GM23248 (cell line): Measurements from ENCODE around the gene TPO.

ENCODE experiments used
- EZH2 ChIP-seq: fragments of 200-600 bp; sonication (generic); IDR thresholded peaks from 2 replicates; pipeline ENCODE4 v1.6.1; 2018; ENCODE audit warnings: antibody characterized with exemption, mild to moderate bottlenecking; ENCODE audit not compliant: insufficient read depth, poor library complexity, severe bottlenecking
- EZH2phosphoT487 ChIP-seq: fragments of 200-600 bp; sonication (generic); IDR thresholded peaks from 2 replicates; pipeline ENCODE4 v1.6.1; 2018; ENCODE audit warnings: antibody characterized with exemption, moderate library complexity, mild to moderate bottlenecking, low read depth; ENCODE audit not compliant: insufficient read depth

DNA sequence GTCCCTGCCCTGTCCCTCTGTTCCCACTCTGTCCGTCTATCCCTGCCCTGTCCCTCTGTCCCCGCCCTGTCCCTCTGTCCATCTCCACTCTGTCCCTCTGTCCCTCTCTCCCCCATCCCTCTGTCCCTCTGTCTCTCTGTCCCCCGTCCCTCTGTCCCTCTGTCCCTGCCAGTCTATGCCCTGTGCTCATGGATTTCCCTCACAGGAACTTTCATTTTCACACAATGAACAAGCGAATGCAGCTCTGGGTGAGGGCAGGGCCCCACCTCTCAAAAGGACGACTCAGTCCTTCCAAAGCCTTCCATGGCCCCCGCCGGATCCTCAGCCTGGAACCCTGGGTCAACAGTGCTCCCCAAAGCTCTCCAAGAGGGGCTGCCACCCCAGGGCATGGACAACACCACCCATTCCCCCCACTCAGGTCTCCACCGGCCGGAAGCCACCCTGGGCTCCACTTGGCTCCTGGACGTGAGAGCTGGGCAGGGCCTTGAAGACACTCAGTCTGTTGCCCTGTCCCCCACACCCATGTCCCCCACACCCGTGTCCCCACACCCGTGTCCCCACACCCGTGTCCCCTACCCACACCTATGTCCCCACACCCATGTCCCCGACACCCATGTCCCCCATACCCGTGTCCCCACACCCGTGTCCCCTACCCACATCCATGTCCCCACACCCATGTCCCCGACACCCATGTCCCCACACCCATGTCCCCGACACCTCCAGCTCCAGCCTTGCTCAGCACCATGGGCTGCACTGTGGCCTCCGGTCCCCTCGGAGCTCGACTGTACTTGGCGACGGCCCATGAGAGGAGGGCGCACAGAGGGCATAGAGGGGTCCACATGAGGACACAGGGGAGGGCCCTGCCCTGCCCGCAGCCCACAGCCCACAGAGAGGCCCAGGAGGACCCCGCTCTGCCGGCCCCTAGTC lies 175.1 kb downstream of the TPO start:
- no peak for TF ChIP-seq EZH2
- TF ChIP-seq EZH2phosphoT487 = no peak
